Panc1 (cell line): ENCODE measurements around the gene LETM1. TPM values are rescaled to one million over a fixed set of nuclear protein-coding genes. Genes with fewer than 3 reads are reported as not detected.

Source experiments
- ATAC-seq: fragments of 200-7000 bp; cut with Tn5 transposase; 2 replicates; pipeline ENCODE4 v1.9.1; 2020; ENCODE audit warnings: mild to moderate bottlenecking, moderate library complexity
- BruUV-seq: library from RNA; stranded (reverse); fragments of 400-500 nt; replicated peaks from 2 replicates; lab custom pipeline; 2021; lab: Mats Ljungman, UMichigan
- CTCF ChIA-PET: fragments of 300-600 bp; sonication (Branson Sonifier 250); formaldehyde crosslinking; loops from one replicate; lab custom pipeline; 2022; ENCODE audit warnings: antibody characterized with exemption; lab: Charles Lee
- POLR2A ChIA-PET: fragments of 300-600 bp; sonication (Branson Sonifier 250); formaldehyde crosslinking; loops from one replicate; lab custom pipeline; 2022; ENCODE audit warnings: antibody characterized with exemption; lab: Charles Lee
- DNase-seq: peaks from one replicate; pipeline ENCODE4 v3.0.0-alpha.2; 2010; ENCODE audit warnings: low read depth, low spot score
- H3K27ac ChIP-seq: 2 replicates; pipeline ENCODE4 v1.5.1; 2011; ENCODE audit warnings: mild to moderate bottlenecking, low read length, inconsistent platforms
- H3K27me3 ChIP-seq: fragments of 200-500 bp; sonication (Bioruptor generic); 2 replicates; pipeline ENCODE4 v1.6.0; 2014; ENCODE audit warnings: low read length, inconsistent platforms; ENCODE audit not compliant: control insufficient read depth, insufficient read depth
- H3K36me3 ChIP-seq: fragments of 200-500 bp; sonication (Bioruptor generic); 2 replicates; pipeline ENCODE4 v1.5.1; 2014; ENCODE audit warnings: inconsistent platforms, mild to moderate bottlenecking, low read length, moderate library complexity; ENCODE audit not compliant: control insufficient read depth, insufficient read depth
- H3K4me1 ChIP-seq: 2 replicates; pipeline ENCODE4 v1.5.1; 2011; ENCODE audit warnings: inconsistent platforms, mild to moderate bottlenecking, low read length, moderate library complexity; ENCODE audit not compliant: control insufficient read depth, insufficient read depth
- H3K4me3 ChIP-seq, 2 experiments: 2 replicates each; pipeline ENCODE4 v1.5.1; 2011 to 2012; ENCODE audit warnings: low read depth in 2 of 2, low read length in 2 of 2, mild to moderate bottlenecking in 2 of 2, inconsistent platforms in 1 of 2, moderate library complexity in 1 of 2
- H3K9me3 ChIP-seq: fragments of 200-500 bp; sonication (Bioruptor generic); 2 replicates; pipeline ENCODE4 v1.5.1; 2014; ENCODE audit warnings: low read depth, mild to moderate bottlenecking, inconsistent platforms, low read length, moderate library complexity; ENCODE audit not compliant: control insufficient read depth, insufficient read depth
- POLR2AphosphoS5 ChIP-seq: IDR thresholded peaks from 2 replicates; pipeline ENCODE4 v1.6.1; 2012; ENCODE audit warnings: mild to moderate bottlenecking, low read depth, low read length, moderate library complexity
- SIN3A ChIP-seq: IDR thresholded peaks from 2 replicates; pipeline ENCODE4 v1.6.1; 2012; ENCODE audit warnings: low read depth, mild to moderate bottlenecking, low read length, moderate library complexity, borderline replicate concordance; ENCODE audit not compliant: insufficient read depth
- TCF7L2 ChIP-seq: IDR thresholded peaks from 2 replicates; pipeline ENCODE4 v1.6.1; 2011; ENCODE audit warnings: mild to moderate bottlenecking, low read depth, low read length, inconsistent platforms
- in situ Hi-C: cut with HindIII; loops from 2 replicates; pipeline ENCODE4 v1.10.0; 2016; ENCODE audit warnings: low sequenced_read_pairs, low pct_unique_long_range_greater_than_20kb
- intact Hi-C: fragments of 100-400 bp; cut with micrococcal nuclease; formaldehyde crosslinking; loops from one replicate; pipeline ENCODE4 v1.10.0; 2022; ENCODE audit not compliant: unreplicated experiment
- total RNA-seq: library from RNA; stranded (reverse); gene quantifications from one replicate; pipeline ENCODE4 v1.2.1, GENCODE V29; 2021; ENCODE audit not compliant: unreplicated experiment
- TF ChIP-seq, protein P1 (sequence below): fragments of 450-650 bp; IDR thresholded peaks from 2 replicates; pipeline ENCODE4 v1.5.1; 2017; ENCODE audit warnings: mild to moderate bottlenecking
- TF ChIP-seq, protein P2 (sequence below), 2 experiments: IDR thresholded peaks; 2 replicates each; pipeline ENCODE4 v1.6.1; 2011 to 2012; ENCODE audit warnings: low read depth in 2 of 2, control low read depth in 1 of 2, low read length in 1 of 2, mild to moderate bottlenecking in 1 of 2, moderate library complexity in 1 of 2; ENCODE audit not compliant: insufficient read depth in 1 of 2

LETM1 gene
- total RNA-seq, 1 experiment from 2014 or later = 67.6 TPM

GRCh38 chr4:1843852-1844251 lies 12.1 kb downstream of the LETM1 start:
- ChIA-PET POLR2A (no interaction called here), CTCF (no interaction called here)
- no peak for DNase-seq
- intact Hi-C loops = no loop called here
- Histone ChIP-seq H3K36me3 (peaks cover 3% of the 10 kb centered on the region; the same call in 1 of the 2 replicates), H3K4me1 (no peaks in the 10 kb centered on the region), H3K9me3 (no peaks in the 10 kb centered on the region), H3K27ac (no peak overlapping the region), H3K4me3 (no peak overlapping the region), H3K27me3 (no peaks in the 10 kb centered on the region)
- ATAC-seq = no peak; the same call in 1 of the 2 replicates
- TF ChIP-seq, protein P1, sequence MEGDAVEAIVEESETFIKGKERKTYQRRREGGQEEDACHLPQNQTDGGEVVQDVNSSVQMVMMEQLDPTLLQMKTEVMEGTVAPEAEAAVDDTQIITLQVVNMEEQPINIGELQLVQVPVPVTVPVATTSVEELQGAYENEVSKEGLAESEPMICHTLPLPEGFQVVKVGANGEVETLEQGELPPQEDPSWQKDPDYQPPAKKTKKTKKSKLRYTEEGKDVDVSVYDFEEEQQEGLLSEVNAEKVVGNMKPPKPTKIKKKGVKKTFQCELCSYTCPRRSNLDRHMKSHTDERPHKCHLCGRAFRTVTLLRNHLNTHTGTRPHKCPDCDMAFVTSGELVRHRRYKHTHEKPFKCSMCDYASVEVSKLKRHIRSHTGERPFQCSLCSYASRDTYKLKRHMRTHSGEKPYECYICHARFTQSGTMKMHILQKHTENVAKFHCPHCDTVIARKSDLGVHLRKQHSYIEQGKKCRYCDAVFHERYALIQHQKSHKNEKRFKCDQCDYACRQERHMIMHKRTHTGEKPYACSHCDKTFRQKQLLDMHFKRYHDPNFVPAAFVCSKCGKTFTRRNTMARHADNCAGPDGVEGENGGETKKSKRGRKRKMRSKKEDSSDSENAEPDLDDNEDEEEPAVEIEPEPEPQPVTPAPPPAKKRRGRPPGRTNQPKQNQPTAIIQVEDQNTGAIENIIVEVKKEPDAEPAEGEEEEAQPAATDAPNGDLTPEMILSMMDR = no peak
- TF ChIP-seq, protein P2, sequence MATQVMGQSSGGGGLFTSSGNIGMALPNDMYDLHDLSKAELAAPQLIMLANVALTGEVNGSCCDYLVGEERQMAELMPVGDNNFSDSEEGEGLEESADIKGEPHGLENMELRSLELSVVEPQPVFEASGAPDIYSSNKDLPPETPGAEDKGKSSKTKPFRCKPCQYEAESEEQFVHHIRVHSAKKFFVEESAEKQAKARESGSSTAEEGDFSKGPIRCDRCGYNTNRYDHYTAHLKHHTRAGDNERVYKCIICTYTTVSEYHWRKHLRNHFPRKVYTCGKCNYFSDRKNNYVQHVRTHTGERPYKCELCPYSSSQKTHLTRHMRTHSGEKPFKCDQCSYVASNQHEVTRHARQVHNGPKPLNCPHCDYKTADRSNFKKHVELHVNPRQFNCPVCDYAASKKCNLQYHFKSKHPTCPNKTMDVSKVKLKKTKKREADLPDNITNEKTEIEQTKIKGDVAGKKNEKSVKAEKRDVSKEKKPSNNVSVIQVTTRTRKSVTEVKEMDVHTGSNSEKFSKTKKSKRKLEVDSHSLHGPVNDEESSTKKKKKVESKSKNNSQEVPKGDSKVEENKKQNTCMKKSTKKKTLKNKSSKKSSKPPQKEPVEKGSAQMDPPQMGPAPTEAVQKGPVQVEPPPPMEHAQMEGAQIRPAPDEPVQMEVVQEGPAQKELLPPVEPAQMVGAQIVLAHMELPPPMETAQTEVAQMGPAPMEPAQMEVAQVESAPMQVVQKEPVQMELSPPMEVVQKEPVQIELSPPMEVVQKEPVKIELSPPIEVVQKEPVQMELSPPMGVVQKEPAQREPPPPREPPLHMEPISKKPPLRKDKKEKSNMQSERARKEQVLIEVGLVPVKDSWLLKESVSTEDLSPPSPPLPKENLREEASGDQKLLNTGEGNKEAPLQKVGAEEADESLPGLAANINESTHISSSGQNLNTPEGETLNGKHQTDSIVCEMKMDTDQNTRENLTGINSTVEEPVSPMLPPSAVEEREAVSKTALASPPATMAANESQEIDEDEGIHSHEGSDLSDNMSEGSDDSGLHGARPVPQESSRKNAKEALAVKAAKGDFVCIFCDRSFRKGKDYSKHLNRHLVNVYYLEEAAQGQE (IDR thresholded peaks at IDR 0.05; ENCODE audit: insufficient read depth in 1 of 2, low read depth in 2 of 2, low read length in 1 of 2) = no peak
- no peak for TF ChIP-seq TCF7L2
- no peak for TF ChIP-seq POLR2AphosphoS5
- no peak for TF ChIP-seq SIN3A
- BruUV-seq = no TSS peak
- in situ Hi-C loops = no loop called here

- Histone ChIP-seq H3K9me3 (no peaks in the 10 kb centered on the region), H3K27me3 (no peaks in the 10 kb centered on the region), H3K36me3 (peaks cover 4% of the 10 kb centered on the region; the same call in 1 of the 2 replicates), H3K4me3 (no peak overlapping the region), H3K27ac (no peak overlapping the region), H3K4me1 (no peaks in the 10 kb centered on the region)
- ChIA-PET CTCF (interaction anchor here (0.7 kb wide), 1 partner anchor 75 kb away, joined by 5 read pairs; no protein-coding TSS in a partner anchor), POLR2A (interaction anchor here (0.5 kb wide), 1 partner anchor 30 kb away, joined by 7 read pairs; no protein-coding TSS in a partner anchor)
- in situ Hi-C loops (no loop called here), intact Hi-C loops (no loop called here)
- TF ChIP-seq POLR2AphosphoS5 = no peak
- no peak for TF ChIP-seq SIN3A
- no peak for TF ChIP-seq TCF7L2
- TF ChIP-seq, protein P2 (IDR thresholded peaks at IDR 0.05; ENCODE audit: insufficient read depth in 1 of 2, low read depth in 2 of 2, low read length in 1 of 2) = no peak
- TF ChIP-seq, protein P1 = no peak
- BruUV-seq = no TSS peak
- ATAC-seq (no peak), DNase-seq (no peak)
Observed at GRCh38 chr4:1842993-1843448, 12.9 kb downstream of the LETM1 start.
